ENCODE results near the gene ACO2. TPM values are rescaled to one million over a fixed set of nuclear protein-coding genes. Genes with fewer than 3 reads are reported as not detected.

The ACO2 gene
- total RNA-seq, 1 experiment from 2014 or later = 43.7 TPM

DNA sequence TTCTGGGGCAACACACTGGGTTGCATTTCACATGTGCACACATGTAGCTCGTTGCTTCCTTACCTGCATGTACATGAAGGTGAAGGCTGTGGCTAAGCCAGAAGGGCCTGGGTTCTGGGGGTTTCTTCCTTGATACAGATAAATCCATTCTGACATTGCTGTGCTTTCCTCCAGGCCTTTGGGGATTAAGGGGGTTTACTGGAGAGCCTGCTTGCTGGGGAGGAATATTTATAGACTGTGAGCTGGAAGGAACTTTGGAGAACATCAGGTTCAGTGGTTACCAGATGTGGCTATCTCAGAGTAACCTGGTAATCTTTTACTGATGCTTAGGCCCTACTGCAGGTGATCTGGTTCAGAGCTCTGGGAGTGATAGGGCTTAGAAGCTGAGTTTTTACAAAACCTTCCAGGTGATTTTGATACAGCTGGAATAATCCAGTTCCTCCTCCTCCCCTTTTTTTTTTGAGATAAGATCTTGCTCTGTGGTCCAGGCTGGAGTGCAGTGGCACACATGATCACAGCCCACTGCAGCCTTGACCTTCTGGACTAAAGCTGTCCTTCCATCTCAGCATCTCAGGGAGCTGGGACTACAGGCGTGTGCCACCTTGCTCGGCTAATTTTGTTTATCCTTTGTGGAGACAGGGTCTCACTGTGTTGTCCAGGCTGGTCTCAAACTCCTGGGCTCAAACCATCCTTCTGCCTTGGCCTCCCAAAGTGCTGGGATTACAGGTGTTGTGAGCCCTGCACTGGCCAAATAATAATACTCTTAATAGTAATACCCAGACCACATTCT is 19.9 kb downstream of the ACO2 start:
- no peak for DNase-seq (ENCODE audit: low read depth)

DNA sequence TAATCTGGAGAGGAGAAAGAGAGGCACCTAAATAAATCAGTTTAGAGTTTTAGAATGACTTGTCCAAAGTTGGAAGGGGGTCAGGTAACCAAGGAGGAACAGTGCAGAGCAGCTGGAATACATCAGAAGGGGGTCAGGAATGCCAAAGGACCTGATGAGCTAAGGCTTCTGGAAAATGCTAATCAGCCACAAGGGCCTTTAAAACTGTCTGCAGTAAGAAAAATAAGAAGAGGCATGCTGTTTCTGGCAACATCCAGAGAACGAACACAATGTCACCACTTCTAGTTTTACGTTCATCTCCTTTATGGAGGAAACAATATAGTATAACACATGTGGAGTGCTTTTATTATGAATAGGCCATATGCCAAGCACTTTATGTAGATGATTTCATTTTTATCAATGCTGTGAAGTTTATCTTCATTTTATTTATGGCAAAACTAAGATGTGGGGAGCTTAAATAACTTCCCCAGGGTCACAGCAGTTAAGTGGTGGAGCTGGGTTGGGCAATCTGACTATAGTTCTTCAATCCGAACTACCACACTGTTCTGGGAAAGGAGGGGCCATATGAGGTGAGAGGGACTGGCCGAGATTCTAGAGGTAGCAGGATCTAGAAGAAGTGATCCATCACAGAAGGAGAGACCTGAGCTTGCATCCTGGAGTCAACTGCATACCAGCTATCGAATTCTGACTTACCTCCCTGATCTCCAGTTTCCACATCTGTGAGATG is 22.6 kb downstream of the ACO2 start:
- DNase-seq (ENCODE audit: low read depth) = no peak

DNA sequence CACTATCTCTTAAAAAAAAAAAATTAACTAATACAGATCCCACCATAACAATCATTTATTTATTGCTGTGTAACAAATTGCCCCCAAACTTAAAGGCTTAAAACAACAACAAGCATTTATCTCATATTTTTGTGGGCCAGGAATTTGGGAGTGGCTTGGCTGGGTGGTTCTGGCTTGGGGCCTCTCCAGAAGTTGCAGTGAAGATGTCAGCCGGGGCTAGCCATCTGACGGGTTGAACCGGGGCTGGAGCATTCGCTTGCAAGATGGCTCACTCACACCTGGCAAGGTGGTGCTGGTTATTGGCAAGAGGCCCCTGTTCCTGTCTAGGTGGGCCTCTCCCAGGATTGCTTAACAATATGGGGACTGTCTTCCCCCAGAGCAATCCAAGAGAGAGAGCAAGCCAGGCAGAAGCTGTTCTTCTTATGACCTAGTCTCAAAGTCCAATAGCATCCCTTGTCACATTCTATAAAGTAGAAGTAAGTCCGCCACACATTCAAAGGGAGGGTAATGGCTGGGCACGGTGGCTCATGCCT is 29.5 kb downstream of the ACO2 start:
- DNase-seq (ENCODE audit: low read depth) = no peak

DNA sequence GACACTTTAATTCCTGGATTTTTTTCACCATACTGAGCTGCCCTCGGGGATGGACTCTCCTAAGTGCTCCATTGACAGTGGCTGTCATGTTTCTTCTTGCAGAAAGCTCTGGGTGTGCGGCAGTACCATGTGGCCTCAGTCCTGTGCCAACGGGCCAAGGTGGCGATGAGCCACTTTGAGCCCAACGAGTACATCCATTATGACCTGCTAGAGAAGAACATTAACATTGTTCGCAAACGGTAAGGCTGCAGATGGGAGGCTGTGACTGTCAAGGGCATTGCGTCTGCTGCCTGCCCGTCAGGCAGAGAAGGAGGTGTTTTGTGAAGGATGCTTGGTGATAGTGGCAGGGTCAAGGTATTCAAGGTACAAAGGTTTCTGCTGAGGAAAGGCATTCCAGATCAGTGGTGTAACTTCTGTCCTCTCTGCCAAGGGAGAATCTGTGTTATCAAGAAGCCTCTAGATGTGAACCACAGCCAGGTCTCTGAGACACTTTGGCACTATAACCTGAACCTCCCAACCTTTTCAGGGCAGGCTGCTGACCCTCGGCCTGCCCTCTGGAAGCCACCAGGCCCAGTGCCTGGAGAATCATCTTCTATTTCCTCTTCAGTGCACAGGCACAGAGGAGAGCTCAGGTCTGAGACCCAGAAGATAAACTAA is 30.8 kb downstream of the ACO2 start:
- no peak for DNase-seq (ENCODE audit: low read depth)

DNA sequence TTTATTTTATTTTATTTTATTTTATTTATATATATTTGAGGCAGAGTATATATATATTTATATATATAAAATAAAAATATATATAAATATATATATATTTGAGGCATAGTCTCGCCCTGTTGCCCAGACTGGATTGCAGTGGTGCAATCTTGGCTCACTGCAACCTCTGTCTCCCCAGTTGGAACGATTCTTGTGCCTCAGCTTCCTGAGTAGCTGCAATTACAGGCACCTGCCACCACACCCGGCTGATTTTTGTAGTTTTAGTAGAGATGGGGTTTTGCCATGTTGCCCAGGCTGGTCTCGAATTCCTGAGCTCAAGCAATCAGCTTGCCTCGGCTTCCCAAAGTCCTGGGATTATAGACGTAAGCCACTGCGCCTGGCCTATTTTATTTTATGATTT is 31.4 kb downstream of the ACO2 start:
- DNase-seq (ENCODE audit: low read depth) = no peak

DNA sequence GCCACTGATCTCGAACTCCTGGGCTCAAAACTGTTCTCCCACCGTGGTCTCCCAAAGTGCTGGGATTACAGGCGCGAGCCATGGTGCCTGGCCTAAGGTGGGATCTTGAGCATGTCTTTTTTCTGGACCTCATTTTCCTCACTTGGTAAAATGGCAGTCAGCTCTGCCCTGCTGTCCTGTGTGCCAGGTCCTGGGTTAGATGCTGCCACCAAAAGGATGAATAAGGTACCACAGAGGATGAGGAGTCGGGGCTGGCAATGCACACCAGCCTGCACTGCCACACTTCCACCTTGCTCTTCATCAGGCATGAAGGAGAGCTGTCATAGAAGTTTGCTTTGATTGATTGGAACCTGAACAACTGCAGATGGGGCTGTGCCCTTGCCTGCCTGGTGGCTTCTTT is 32.3 kb downstream of the ACO2 start:
- peak; percentile 19 for DNase-seq (ENCODE audit: low read depth)

DNA sequence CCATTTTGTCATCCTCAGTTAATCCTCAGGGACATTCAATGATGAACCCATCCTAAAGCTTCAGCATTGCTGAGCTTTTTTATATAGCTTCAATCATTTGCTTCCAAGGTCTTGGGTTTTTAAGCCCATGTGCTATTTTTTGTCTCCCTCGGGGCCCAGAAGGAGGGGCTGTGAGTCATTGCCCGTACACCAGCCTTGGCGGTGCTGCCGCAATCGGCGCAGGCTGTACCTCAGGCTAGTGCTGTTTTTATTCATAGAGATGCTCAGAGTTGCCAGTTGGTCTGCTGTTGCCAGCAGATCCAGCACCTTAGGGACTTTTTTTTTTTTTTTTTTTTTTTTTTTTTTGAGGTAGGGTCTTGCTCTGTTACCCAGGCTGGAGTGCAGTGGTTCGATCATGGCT is 35.5 kb downstream of the ACO2 start:
- DNase-seq (ENCODE audit: low read depth) = no peak

DNA sequence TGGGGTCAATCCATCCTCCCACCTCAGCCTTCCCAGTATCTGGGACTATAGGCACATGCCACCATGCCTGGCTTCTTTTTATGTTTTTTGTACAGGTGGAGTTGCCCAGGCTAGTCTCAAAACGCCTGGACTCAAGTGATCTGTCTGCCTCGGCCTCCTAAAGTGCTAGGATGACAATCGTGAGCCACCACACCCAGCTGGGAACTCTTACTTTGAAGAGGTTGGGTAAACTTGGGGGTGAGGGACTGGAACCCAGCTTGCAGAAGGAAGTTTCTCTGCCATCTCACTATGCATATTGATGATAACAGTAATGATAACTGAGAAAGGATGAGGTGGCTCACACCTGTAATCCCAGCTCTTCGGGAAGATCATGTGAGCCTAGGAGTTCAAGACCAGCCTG is 35.9 kb downstream of the ACO2 start:
- DNase-seq (ENCODE audit: low read depth) = no peak

DNA sequence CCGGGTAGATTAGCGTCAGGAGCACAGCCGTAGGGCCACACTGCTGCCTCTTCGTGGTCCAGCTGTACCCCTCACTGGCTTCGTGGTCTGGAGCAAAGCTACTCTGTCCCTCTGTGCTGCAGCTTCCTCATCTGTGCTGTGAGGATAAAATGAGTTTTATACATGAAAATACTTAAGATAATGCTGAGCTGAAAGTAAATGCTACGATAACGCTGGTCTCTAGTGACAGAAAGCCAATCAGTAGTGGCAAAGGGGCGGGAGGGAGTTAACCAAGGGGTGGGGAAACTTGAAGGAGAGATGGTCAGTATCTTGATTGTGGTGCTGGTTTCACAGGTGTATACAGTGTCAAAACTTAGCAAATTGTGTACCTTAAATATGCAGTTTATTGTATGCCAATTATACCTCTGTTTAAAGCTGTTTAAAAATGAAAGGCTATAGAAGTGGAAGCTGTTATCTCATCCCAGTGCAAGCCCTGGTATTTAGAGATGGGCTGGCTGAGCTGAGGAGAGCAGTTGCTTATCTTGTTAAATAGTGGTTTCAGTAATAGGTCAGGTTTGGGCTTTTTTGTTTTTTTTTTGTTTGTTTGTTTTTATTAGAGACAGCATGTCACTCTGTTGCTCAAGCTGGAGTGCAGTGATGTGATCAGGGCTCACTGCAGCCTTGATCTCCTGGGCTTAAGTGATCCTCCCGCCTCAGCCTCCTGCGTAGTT is 36.7 kb downstream of the ACO2 start:
- DNase-seq (ENCODE audit: low read depth) = no peak

DNA sequence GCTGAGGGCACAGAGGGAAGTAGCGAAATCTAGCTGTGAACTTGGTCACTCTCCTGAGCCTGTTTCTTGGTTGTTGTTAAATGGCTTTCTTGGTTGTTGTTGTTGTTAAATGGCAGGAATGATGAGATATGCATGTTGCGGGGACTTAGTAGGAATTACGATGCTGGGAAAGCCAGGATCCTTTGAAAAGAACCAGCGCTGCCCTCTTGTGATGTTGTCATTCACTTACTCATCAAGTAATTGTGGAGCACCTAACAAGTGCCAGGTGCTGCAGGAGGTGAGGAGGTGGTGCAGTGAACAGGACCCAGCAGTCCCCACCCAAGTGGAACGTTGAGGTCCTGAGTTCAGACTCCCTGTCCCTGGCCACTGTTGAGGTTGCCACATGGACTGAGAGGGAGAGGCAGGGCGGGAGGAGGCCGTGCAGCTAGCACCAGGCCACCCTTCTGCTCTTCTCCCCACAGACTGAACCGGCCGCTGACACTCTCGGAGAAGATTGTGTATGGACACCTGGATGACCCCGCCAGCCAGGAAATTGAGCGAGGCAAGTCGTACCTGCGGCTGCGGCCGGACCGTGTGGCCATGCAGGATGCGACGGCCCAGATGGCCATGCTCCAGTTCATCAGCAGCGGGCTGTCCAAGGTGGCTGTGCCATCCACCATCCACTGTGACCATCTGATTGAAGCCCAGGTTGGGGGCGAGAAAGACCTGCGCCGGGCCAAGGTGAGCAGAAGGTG is 38.6 kb downstream of the ACO2 start:
- DNase-seq (ENCODE audit: low read depth) = no peak

DNA sequence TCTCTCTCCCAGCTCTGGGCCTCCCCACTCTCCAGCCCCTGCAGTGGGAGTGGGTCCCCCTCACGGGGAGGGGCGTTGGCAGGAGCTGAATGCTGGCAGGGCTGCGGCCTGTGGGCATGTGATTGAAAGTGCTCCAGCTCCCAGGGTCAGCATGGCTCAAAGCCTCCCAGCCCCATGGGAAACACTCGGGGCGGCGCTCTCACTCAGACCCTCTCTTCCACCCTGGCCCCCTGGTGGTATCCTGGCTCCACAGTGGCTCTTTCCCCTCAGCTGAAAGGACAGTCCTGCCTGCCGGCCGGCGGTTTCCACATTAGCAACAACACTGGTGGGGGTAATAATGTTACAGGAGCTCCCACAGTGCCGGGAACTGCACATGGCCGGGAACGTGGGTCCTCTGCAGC is 39.9 kb downstream of the ACO2 start:
- no peak for DNase-seq (ENCODE audit: low read depth)

DNA sequence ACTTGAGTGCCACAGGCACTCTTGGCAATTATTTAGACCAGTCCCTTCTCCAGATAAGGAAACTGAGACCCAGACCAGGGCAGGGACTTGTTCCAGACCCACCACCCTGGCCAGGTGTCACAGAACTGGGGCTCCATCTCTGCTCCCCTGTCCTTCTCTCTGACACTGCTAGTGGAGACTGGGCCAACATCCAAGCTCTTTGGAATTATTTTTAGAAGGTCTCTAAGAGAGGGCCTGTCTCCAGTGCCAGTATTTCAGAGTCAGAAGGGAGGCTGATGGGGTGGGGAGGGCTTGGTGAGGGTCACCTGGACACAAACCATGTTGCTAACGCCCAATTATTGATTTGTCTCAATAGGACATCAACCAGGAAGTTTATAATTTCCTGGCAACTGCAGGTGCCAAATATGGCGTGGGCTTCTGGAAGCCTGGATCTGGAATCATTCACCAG is 42.6 kb downstream of the ACO2 start:
- DNase-seq (ENCODE audit: low read depth) = no peak

DNA sequence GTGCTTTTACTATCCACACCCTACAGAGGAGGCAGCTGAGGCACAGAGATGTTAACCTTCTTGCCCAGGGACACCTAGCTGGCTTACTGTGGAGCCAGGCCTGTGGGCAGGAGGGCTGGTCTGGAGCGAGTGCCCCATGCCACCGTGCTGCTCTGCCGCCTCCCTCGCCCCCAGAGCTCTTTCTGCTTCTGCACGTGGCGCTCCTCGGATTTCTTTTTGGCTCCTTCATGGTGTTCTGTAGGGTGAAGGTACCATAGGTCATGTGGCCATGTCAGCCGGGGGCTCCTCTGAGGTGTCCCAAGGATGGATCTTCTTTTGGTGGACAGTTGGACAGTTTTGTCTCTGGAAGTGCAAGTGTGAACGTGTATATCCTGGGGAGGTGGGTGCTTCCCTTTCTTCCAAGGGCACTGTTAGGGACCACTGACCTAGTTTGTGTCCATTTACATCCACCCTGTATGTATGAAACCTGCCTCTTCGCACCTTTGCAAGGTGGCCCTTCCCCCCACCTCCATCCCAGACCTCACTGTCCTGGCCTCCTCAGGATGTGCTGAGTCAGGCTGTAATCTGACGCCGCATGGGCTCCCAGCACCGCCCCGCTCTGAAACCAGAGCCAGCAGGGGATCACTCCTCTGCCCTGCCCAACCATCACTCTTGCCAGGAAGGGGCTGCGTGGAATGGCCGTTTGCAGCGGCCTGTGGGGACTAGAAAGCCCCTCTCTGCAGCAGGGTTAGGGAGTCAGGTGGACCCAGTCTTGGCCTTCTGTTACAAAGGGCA is 43.7 kb downstream of the ACO2 start:
- DNase-seq (ENCODE audit: low read depth) = peak; percentile 75

DNA sequence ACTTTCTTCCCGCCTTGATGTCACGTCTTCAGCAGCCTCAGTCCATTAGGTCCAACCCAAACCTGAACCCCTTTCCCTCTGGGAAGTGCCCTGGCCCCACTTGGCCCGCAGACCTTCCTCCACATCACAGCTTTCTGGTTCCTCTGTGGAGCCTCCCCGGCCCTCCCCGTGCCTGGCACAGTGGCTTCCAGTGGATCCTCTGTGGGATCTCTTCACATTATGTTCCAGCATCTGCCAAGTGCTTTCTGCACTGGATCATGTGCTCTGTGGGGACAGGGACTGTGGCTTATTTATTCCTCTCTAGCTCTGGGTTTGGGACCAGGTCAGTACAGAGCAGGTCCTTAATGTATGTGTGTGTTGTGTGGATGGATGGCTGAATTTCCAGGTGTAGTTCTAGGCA is 44.5 kb downstream of the ACO2 start:
- no peak for DNase-seq (ENCODE audit: low read depth)

DNA sequence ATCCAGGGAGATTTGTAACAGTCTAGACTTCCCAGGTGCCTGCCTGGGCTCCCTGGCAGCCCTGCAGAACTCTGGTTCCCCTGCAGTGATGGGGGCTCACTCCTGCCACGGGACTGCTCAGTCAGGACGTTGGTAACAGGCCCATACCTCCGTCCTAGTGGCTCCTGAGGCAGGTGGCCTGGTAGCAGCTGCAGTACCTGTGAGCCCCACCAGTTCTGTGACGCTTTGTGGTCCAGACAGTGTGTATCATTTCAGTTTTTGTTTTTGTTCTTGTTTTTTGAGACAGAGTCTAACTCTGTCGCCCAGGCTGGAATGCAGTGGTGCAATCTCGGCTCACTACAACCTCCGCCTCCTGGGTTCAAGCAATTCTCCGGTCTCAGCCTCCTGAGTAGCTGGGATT is 47.5 kb downstream of the ACO2 start:
- no peak for DNase-seq (ENCODE audit: low read depth)

DNA sequence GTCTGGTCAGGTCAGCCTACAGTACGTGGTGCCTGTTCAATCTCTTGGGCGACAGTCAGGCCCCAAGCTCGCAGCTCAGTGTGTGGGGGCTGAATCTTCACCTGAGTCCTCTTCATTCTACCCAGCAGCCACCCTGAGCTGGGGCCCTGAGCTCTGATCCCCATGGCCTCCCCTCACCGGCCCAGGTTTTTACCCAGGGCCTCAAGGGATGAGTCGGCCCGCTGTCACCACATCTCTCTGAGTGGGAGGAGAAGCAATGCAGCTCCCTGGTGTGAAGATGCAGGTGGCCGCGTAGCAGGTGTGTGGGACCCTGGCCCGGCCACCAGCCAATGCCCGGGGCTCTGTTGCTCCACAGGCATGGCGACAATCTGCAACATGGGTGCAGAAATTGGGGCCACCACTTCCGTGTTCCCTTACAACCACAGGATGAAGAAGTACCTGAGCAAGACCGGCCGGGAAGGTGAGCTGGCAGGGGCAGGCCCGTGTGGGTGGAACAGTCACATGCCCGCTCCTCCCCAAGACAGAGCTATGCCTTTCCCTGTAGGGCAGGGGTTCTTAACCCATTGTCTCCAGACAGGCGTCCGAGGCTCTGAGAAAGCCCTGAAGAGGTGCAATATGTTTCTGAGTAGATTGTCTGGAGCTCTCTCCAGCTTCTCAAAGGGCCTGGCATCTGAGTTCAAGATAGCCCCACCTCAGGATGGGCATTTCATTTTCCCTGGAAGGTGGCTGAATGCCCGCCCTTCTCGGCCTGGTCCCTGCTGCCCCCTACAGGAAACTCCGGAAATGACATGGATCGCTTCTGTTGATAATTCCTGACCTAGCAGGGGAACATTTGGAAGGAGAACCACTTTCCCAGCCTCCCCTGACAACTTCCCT is 48.5 kb downstream of the ACO2 start:
- peak; percentile 47 for DNase-seq (ENCODE audit: low read depth)

DNA sequence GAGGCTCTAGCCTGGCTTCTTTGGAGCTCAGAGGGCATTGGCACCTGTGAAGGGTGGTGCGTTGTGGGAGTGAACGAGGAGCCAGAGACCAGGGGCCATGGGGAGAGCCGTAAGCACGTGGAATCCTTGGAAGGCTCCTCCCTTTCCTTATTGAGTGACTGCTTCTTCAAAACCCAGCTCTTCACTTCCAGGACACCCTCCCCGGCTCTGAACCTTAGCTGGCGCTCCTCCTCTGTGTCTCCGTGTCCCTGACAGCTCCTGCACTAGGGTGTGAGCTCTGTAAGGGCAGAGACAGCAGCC is 49.1 kb downstream of the ACO2 start:
- DNase-seq (ENCODE audit: low read depth) = no peak

DNA sequence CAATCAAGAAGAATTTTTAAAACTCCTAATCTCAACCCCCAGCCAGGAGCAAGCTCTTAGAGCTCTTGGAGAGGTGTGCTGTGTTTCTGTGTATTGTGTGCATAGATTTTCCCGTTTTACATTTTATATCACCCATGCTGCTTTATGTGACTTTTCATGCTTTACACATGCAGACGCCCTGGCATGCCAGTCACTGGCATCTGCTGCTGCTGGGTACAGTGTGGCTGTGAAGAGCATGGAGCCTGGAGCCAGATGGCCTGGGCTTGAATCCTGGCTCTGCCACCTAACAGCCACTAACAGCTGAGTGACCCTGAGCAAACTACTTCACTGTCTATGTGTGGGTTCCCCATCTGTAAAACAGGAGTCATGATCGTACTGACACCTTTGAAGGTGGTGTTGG is 52.2 kb downstream of the ACO2 start:
- DNase-seq (ENCODE audit: low read depth) = no peak

DNA sequence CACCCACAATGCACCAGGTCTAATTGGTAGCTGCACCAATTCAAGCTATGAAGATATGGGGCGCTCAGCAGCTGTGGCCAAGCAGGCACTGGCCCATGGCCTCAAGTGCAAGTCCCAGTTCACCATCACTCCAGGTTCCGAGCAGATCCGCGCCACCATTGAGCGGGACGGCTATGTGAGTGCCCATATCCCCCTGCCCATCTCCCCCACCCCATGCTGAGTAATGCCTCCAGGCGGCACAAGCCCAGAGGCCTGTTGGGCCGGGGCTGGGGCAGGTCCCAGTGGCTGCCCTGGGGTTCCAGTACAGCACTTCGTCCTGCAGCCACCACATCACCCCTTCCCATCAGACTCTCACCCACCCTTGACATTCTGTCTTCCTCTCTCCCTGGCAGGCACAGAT is 53.9 kb downstream of the ACO2 start:
- no peak for DNase-seq (ENCODE audit: low read depth)

Measured in M059J (cell line).